Fibroblast of the conjunctiva (primary cell): Measurements from ENCODE around the gene ZDHHC12.
A peak's percentile ranks its signal among the peaks of the same experiment; 100 is the strongest.

ENCODE experiments used
- DNase-seq: peaks from one replicate; pipeline ENCODE4 v3.0.0-alpha.2; 2010; ENCODE audit warnings: low read depth

The ZDHHC12 gene

DNA sequence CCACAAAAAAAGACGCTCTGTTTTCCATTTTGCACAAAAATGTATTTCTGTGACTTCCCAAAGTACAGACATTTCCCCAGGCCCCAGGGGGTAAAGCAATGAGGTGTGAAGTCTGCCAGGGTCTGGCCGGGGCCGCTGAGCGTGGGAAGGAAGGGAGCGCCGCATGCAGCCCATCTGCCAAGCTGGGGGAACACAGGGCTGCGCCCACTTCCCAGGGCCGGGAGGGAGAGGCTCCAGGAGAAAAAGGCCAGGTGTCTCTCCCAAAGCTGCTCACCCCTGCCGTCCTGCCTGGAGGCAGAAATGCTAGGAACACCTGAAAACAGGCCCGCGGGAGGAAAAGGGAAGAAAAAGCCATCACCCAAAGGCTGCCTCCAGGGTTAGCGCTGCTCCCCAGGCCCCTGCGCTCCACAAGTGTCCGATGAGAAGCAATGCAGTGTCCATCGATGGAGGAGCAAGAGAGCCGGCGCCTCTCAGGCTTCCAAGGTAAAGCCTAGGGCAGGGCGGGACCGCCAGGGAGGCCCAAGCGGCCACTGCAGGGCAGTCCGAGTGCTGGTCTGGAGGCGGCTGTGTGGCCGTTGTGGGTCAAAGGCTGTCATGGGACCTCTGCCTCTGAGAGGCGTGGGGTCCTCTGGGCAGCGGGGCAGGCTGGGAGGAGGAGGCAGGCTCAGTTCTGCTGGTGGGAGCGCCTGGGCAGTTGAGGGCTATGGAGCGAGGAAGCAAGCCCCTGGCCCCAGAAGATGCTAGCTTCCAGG lies 6.0 kb upstream of the ZDHHC12 start:
- DNase-seq, result no peak

DNA sequence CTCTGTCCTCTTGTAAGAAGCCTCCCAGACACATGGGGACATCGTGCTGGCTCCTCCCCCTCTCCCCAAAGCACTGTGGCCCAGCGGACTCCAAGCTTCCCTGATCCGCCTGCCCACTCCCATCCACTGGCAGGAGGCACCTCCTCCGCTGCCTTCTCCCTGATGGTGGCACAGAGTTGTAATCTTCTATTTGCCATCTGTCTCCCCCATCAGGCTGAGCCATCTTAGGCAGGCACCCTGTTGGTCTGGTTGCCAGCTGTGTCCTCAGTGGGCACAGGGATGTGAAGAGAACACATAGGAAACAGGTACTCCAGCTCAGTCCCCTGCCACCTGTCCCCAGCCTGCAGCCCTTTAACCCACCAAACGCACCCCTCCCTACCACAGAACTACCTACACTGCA lies 5.4 kb upstream of the ZDHHC12 start:
- DNase-seq, result no peak

DNA sequence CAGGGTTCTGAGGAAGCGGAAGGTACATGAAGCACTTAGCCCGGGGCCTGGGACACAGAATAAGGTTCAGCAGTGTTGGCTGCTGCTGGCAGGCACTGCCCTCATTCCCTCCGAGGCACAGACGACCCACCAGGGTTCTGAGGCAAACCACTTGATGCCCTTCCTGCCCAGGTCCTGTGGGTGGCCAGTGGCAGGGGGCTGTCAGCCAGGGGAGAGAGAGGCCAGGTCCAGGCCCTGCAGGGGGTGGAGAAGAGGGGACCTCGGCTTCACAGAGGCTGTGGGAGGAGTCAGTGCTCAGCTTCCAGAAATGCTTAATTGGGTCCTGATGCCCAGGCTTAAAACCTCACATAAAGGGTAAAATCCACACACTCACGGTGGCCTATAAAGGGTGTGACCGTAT lies 4.4 kb upstream of the ZDHHC12 start:
- no peak for DNase-seq

DNA sequence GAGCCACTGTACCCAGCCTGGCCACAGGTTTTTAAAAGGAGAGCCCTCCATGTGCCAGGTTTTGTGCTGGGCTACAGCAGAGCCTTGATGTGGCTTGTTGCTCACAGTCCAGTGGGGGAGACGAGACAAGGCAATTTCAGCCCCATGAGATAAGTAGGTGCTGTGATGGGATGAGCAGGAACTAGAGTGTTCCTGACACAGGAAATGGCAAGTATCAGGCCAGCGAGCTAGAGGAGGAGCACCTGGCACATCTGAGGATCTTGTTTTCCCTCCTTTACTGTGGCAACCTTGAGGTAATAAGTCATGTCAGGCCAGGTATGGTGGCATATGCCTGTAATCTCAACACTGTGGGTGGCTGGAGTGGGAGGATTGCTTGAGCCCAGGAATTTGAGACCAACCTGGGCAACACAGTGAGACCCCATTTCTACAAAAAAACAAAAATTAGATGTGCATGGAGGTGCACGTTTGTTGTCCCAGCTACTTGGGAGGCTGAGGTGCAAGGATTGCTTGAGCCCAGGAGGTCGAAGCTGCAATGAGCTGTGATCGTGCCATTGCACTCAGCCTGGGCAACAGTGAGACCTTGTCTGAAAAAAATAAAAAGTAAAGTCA lies 3.8 kb upstream of the ZDHHC12 start:
- DNase-seq, result no peak

DNA sequence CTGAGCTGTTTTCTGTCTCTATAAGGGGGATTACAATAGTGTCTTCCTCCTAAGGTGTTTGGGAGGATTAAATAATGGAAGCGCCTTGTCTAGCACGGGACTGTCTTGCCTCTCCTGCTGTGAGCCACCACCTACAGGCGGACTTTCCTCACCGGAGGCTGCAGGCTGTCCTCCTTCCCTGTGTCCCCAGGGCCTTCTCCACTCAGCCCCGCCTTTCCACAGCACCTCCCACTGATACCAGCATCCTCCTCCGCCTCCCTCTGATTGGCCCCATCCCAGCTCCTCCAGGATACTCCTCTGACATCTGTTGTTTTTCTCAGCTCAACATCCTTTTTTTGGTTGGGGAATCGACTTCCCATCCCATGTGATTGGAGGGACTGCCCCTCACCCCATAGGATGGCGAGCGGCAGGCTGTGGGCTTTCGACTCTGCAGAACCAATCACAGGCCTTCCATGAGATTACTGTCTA lies 851 bp upstream of the ZDHHC12 start:
- peak; percentile 40 for DNase-seq

DNA sequence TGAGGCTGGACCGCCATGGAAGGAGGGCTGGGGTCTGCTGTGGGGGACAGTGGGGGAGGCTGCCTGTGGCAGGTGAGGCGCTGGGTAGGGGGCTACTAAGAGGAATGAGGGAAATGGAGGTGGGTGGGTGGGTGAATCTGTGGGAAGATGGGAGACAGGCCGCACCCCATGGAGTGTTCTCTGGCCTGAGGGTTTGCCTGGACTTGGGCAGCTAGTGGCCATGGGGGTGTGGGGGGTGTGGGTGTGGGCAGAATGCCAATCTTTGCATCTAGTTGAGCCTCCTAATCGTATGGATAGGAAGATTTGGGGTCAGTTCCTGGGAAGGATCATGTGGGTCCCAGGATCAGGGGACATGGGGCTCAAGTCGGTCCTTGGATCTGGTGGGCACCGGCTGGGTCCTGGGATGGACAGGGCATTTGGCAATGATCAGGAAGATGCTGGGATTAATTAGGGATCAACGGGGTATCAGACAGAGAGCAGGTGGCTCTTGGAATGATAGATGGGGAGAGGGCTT lies 518 bp downstream of the ZDHHC12 start:
- DNase-seq, result no peak

DNA sequence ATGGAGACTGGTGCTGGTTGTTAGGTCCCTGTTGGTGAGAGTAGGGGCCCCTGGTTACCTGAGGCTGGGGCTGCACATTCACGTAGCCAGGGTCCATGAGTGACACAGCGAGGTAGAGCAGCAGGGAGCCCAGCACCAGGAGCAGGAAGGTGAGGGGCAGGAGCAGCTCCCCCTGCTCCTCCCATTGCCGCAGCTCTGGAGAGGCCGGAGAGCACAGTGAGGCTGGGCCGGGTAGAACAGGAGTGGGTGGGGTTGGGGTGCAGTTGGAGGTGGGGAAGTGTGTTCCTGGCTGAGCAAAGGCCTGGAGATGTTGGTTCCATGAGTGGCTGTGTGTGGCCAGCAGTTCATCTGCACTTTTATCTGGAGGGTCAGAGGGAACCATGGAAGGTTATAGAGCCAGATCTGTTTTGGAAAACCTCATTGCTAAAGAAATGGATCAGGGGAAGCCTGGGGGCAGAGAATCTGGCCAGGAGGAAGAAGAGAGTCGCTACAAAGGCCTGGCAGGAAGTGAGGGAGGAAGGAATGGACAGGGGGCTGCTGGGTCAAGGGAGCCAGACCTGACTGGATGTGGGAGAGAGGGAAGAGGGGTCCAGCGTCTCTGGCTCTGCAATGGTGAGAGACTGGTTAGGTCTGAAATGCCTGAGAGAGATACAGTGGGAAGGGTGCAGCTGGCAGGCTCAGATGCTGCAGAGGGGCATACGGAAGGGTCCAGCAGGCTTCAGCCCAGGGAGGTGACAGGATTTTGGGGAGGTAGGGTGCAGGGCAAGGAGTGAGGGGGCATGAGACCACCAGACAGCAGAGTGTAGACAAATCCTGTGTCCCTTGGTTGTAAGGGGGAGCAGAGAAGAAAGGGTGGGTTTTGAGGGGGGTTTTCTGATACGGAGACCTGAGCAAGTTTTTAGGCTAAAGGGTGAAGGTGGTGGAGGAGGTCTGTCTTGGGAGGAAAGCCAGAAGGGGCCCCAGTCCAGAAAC lies 1.3 kb downstream of the ZDHHC12 start:
- DNase-seq, result no peak

DNA sequence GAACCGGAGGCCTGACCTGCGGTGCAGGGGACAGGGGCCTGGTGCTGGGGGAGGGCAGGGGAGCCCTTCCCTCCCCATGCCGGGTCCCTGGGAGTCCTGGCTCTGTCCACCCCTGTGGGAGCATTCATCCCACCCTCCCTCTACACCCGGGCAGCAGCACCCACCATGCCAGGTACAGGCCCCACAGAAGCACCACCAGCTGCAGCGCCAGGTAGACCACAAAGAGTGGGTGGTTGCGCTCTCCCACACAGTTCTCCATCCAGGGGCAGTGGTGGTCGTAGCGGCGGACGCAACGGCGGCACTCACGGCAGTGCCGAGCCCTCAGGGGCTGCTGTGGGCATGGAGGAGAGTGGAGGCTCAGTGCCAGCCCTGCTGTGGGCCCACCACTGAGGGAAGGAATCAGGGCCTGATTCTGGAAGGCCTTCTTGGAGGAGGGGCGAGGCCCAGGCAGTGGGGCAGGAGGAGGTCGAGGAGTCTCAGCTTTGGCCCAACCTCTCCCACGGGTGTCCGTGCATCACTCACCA lies 2.4 kb downstream of the ZDHHC12 start:
- no peak for DNase-seq

DNA sequence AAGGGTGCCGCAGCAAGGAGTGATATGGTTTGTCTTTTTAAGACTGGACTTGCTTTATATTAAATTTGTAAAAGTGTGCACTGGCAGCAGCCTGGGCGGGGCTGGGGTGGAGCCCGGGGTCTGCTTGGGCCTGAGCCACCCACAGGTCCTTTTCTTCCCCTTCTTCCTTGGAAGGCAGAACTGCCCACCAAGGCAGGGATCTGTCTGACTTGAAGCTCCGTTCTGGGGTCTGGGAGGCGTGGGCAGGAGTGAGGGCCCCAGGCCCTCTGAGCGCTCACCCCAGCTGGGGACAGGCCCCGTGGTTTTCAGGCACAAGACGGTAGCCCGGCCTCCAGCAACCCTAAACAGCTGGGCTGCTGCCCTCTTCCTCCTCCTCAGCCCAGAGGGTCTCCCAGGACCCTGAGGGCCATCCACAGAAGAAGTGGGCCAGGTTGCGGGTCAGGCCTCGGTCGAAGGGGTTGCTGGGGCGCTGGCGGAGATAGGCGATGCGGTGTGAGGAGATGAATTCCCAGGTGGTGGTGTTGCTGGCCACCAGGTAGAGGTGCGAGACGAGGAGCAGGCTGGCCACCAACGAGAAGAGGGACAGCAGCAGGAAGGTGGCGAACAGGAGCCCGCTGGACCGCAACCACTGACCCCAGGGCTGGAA lies 3.0 kb downstream of the ZDHHC12 start:
- no peak for DNase-seq

DNA sequence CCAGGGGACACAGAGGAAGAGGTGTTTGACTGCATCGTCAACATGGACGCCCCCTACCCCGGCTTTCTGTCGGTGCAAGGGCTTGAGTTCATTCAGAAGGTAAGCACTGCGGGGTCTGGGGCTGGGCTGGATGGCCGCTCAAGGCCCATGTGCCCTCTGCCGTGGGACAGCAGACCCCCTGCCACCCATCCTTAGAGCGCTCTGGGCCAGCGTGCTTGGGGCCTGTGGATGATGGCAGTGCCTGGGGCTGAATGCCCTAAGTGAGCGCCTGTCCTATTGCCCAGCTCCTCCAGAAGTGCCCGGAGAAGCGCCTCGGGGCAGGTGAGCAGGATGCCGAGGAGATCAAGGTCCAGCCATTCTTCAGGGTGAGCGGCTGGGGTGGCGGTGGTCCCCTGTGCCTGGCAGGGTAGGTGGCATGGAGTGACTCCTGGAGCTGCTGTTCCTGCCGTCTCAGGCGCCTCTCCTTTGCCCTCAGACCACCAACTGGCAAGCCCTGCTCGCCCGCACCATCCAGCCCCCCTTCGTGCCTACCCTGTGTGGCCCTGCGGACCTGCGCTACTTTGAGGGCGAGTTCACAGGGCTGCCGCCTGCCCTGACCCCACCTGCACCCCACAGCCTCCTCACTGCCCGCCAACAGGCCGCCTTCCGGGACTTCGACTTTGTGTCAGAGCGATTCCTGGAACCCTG lies 3.9 kb downstream of the ZDHHC12 start:
- DNase-seq, result no peak

DNA sequence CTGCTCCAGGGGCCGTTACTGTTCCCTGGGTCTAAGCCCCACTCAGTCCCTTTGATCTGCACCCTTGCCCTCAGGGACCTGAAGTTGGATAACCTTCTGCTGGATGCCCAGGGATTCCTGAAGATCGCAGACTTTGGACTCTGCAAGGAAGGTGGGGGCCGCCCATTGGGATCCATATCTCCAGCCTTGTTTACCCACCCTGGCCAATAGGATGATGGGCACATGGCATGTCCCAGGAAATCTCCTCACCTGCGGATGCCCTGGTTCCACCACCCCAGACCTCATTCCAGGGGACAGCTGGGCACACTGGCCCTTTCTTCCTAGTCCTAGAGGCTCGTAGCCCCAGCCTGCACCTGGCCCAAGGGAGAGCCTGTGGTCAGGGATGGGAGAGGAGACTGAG lies 5.5 kb downstream of the ZDHHC12 start:
- no peak for DNase-seq

DNA sequence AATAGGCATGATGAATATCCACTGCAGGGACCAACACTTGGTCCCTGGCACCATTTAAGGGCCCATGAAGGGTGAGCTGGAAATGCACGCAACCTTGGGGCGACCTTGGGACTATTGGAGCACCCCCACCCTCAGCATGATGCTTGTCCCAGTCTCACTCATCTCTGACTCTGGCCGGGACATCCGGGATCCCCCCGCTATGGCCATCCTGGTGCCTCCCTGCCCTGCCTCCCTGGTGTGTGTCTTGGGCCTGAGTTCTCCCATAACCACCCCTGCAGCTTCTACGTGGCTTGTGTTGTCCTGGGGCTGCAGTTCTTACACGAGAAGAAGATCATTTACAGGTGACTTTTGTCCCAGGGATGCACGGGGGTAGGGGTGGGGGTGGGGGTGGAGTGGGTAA lies 5.9 kb downstream of the ZDHHC12 start:
- DNase-seq, result no peak

DNA sequence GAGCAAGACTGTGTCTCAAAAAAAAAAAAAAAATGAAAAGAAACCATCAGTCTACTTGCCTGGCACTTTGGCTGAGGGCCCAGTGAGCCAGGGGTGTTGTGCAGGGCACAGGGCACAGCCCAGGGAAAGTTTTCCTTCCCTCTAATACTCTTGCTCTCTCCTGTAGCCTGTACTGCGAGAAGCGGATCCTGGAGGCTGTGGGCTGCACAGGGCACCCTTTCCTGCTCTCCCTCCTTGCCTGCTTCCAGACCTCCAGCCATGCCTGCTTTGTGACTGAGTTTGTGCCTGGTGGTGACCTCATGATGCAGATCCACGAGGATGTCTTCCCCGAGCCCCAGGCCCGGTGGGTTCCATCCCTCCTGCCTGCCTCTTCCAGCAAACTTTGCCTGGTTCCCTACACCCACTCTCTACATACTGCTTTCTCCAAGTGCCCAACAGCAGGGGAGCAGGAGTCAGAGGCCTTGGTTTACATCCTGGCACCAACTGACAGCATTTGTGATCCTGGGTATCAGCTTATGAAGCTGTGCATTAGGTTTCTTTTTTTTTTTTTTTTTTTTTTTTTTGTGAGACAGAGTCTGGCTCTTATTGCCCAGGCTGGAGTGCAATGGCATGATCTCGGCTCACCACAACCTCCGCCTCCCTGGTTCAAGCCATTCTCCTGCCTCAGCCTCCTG lies 7.2 kb downstream of the ZDHHC12 start:
- DNase-seq, result no peak

DNA sequence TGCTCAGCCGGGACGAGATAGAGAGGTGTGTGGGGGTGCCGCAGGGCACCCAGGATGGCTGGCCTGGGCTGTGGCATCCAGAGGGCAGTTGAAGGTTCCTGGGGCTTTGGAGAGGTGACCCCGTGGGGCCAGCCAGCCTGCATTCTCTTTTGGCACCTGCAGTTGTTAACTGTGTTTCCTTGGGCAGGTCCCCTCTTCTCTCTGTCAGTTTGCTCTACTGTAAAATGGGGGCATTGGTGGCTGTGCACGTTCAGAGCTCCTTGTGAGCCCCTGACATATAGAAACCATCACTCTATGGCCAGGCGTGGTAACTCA lies 8.5 kb downstream of the ZDHHC12 start:
- no peak for DNase-seq

DNA sequence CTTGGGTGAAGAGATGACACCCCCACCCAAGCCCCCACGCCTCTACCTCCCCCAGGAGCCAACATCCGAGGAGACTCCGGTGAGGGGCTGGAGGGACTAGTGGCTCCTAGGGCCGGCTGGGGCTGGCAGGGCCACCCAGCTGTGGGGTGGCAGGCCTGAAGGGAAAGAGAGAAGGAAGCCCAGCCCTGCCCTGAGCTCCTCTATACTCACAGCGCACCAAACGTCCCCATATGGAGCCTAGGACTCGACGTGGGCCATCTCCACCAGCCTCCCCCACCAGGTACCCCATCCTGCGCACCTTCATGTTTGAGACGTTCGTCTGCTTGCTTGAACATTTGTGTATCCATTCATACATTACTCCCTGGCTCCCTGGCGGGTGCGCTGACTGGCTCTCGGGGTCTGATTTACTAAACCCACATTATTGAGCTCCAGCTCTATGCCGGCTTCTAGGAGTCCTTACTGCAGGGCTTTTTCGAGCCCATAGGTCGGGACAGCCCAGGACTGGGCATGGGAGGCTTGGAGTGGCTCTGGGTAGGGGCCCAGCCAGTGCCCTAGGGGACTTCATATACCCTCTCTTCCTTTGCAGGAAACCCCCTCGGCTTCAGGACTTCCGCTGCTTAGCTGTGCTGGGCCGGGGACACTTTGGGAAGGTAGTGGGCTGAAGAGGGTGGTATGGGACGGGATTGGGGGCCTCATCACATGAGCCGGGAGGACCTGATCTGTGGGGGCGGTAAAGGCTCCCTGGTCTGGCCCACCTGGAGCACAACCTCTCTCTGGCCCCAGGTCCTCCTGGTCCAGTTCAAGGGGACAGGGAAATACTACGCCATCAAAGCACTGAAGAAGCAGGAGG lies 9.1 kb downstream of the ZDHHC12 start:
- DNase-seq, result no peak

DNA sequence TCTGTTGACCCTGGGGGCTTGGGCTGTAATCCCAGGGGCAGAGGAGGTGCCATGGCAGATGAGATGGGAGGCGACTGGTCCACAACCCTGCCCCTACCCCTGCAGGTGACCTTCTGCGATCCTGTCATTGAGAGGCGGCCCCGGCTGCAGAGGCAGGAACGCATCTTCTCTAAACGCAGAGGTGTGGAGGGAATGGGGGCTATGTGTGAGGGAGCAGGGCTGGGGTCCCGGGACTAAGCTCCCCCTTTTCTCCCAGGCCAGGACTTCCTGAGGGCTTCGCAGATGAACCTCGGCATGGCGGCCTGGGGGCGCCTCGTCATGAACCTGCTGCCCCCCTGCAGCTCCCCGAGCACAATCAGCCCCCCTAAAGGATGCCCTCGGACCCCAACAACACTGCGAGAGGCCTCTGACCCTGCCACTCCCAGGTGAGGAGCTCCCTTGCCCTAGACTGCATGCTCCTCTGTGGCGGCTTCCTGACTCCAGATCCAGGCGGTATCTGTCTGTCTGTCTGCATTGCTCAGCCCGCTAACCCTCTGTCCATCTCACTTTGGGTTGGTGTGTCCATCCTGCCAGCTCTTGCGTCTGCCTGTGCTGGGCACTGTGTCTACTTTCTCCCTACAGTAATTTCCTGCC lies 9.9 kb downstream of the ZDHHC12 start:
- no peak for DNase-seq

DNA sequence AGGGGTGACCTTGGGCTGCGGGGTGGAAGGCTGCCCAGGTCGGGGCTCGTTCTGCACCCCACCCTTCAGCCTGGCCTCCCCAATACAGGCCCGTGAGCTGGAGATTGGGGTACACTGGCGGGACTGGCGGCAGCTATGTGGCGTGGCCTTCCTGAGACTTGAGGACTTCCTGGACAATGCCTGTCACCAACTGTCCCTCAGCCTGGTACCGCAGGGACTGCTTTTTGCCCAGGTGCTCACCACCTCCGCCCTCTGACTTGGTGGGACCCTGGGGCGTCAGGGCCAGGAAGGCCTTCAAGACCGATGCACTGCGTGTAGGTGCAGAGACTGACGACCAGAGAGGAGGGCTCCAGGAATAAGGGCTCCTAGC lies 10.5 kb downstream of the ZDHHC12 start:
- DNase-seq, result no peak

DNA sequence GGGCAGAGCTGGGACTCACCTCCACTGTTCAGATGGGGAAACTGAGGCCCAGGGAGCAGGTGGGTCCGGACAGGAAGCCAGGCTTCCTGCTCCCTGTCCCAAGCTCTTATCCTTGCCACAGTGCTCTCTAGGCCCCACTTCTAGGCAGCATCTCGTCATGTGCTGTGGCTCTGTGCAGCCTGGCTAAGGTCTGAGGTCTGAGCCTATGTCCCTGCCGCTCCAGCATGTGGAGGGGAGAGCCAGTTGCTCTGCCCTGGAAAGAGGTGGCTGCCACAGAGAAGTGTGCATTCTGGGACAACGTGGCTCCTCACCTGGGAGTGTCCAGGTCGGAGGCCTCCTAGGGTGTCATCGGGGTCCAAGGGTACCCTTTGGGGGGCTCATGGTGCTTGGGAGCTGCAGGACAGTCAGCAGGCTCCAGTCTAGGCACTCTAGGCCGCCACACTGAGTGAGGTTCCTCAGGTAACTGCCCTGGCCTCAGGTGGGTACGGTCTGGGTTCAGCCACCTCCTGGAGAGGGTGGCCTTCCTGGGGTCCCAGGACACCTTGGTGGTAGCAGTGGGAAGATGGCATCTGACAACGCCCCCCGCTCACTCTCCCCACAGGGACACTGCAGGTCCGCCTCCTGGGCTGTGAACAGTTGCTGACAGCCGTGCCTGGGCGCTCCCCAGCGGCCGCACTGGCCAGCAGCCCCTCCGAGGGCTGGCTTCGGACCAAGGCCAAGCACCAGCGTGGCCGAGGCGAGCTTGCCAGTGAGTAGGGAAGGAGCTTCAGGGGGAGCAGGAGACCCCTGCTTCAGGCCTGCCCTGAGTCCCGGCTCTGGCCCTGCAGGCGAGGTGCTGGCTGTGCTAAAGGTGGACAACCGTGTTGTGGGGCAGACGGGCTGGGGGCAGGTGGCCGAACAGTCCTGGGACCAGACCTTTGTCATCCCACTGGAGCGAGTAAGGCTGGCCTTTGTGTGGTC lies 11.2 kb downstream of the ZDHHC12 start:
- no peak for DNase-seq
